Common myeloid progenitor, CD34-positive (primary cell): ENCODE data around the gene TNRC18.

ENCODE experiments used
- CTCF ChIA-PET: fragments of 350-600 bp; sonication (Branson Sonifier 250); formaldehyde crosslinking; loops from one replicate; lab custom pipeline; 2021; ENCODE audit warnings: antibody characterized with exemption; lab: Charles Lee
- POLR2A ChIA-PET: fragments of 350-600 bp; sonication (Branson Sonifier 250); formaldehyde crosslinking; loops from one replicate; lab custom pipeline; 2021; ENCODE audit warnings: antibody characterized with exemption; lab: Charles Lee
- DNase-seq, 3 donors: peaks; one replicate each; pipeline versions ENCODE4 v3.0.0 to v3.0.0-alpha.2; 2013
- H3K27ac ChIP-seq, 2 experiments: 1 replicate in 1 of 2; 2 replicates in 1 of 2; pipeline ENCODE4 v1.7.0; 2013; ENCODE audit warnings: inconsistent platforms in 2 of 2, low read length in 2 of 2, mild to moderate bottlenecking in 2 of 2, low read depth in 1 of 2, moderate library complexity in 1 of 2; ENCODE audit not compliant: severe bottlenecking in 2 of 2, insufficient read depth in 1 of 2, poor library complexity in 1 of 2
- H3K27me3 ChIP-seq, 5 experiments: replicated peaks in 2 of 5; 1 replicate in 3 of 5; 2 replicates in 2 of 5; pipeline versions ENCODE4 v1.6.1 to v1.7.0; 2013; ENCODE audit warnings: low read length in 4 of 5, mild to moderate bottlenecking in 2 of 5, moderate library complexity in 2 of 5, inconsistent platforms in 1 of 5; ENCODE audit not compliant: insufficient read depth in 5 of 5, control insufficient read depth in 4 of 5
- H3K36me3 ChIP-seq, 4 experiments: 1 replicate in 2 of 4; 2 replicates in 2 of 4; pipeline versions ENCODE4 v1.6.1 to v1.7.0; 2013; ENCODE audit warnings: low read length in 3 of 4, control low read depth in 1 of 4, mild to moderate bottlenecking in 1 of 4; ENCODE audit not compliant: control insufficient read depth in 4 of 4, insufficient read depth in 4 of 4
- H3K4me1 ChIP-seq, 4 experiments: 1 replicate in 3 of 4; 2 replicates in 1 of 4; pipeline versions ENCODE4 v1.6.1 to v1.7.1; 2013; ENCODE audit warnings: low read length in 3 of 4, mild to moderate bottlenecking in 3 of 4, control low read depth in 1 of 4, inconsistent platforms in 1 of 4, moderate library complexity in 1 of 4; ENCODE audit not compliant: control insufficient read depth in 4 of 4, insufficient read depth in 4 of 4; ENCODE audit errors: control extremely low read depth in 1 of 4
- H3K4me3 ChIP-seq, 7 experiments: 1 replicate in 4 of 7; 2 replicates in 3 of 7; pipeline versions ENCODE4 v1.5.1 to v1.7.0; 2013; ENCODE audit warnings: mild to moderate bottlenecking in 7 of 7, low read length in 6 of 7, moderate library complexity in 6 of 7, inconsistent platforms in 2 of 7, low read depth in 2 of 7, control low read depth in 1 of 7; ENCODE audit not compliant: insufficient read depth in 4 of 7, control insufficient read depth in 1 of 7; ENCODE audit errors: extremely low read depth in 1 of 7
- H3K9me3 ChIP-seq, 5 experiments: 1 replicate in 4 of 5; 2 replicates in 1 of 5; pipeline versions ENCODE4 v1.6.1 to v1.7.1; 2013; ENCODE audit warnings: low read length in 4 of 5, mild to moderate bottlenecking in 2 of 5, inconsistent platforms in 1 of 5, low read depth in 1 of 5, moderate library complexity in 1 of 5; ENCODE audit not compliant: control insufficient read depth in 4 of 5, insufficient read depth in 2 of 5; ENCODE audit errors: control extremely low read depth in 1 of 5
- WGBS: methylation state at CpG from one replicate; pipeline ENCODE4 v1.1.5; 2013; ENCODE audit not compliant: insufficient coverage; 5-methylcytosine and 5-hydroxymethylcytosine counted together

Gene TNRC18

GRCh38 chr7:5383314-5384098 lies 40.1 kb downstream of the TNRC18 start:
- 84% methylated on average over 9 of the region's 16 CpGs for WGBS
- DNase-seq = no peak
- Histone ChIP-seq H3K27me3 (no peaks in the 10 kb centered on the region), H3K27ac (peak overlapping the region in 1 of 2 experiments; percentile 70), H3K4me3 (peak overlapping the region in 1 of 7 experiments; percentile 7), H3K36me3 (peaks cover 2 to 69% (median 48%) of the 10 kb centered on the region in 4 experiments), H3K4me1 (peaks cover 0 to 30% (median 21%) of the 10 kb centered on the region in 4 experiments), H3K9me3 (no peaks in the 10 kb centered on the region)
- ChIA-PET POLR2A (interaction anchor here (1.2 kb wide), 1 partner anchor 13 kb away, joined by 3 read pairs; no protein-coding TSS in a partner anchor), CTCF (interaction anchor here (0.9 to 3.3 kb wide), 11 partner anchors 11 to 111 kb away, joined by 3 to 16 read pairs (median 4); partner anchors contain the start of gene TNRC18)

- peaks cover 0 to 30% (median 21%) of the 10 kb centered on the region in 4 experiments for H3K4me1 ChIP-seq
- 50% methylated on average over 15 of the region's 20 CpGs for WGBS
- H3K36me3 ChIP-seq = peaks cover 2 to 65% (median 47%) of the 10 kb centered on the region in 4 experiments
- ChIA-PET POLR2A (interaction anchor here (1.2 kb wide), 1 partner anchor 14 kb away, joined by 3 read pairs; no protein-coding TSS in a partner anchor), CTCF (interaction anchor here (0.6 to 3.3 kb wide), 11 partner anchors 12 to 264 kb away, joined by 3 to 16 read pairs (median 4); partner anchors contain the start of gene TNRC18)
- DNase-seq = peak; percentile 25 to 67 (median 67)
- H3K4me3 ChIP-seq = peak overlapping the region in 2 of 7 experiments; percentile 2 to 7
- no peaks in the 10 kb centered on the region for H3K27me3 ChIP-seq
- peak overlapping the region in 1 of 2 experiments; percentile 70 for H3K27ac ChIP-seq
- no peaks in the 10 kb centered on the region for H3K9me3 ChIP-seq
These were observed 41.2 kb downstream of the TNRC18 start for GRCh38 chr7:5382281-5382892.

- no peak for DNase-seq
- no peaks in the 10 kb centered on the region for H3K27me3 ChIP-seq
- peaks cover 0 to 69% (median 51%) of the 10 kb centered on the region in 4 experiments for H3K36me3 ChIP-seq
- WGBS = 76% methylated on average over 6 of the region's 11 CpGs
- H3K9me3 ChIP-seq = no peaks in the 10 kb centered on the region
- ChIA-PET POLR2A (no interaction called here), CTCF (interaction anchor here (0.6 to 3.1 kb wide), 5 partner anchors 11 to 285 kb away, joined by 3 to 14 read pairs (median 4); no protein-coding TSS in a partner anchor)
- no peak overlapping the region for H3K4me3 ChIP-seq
- H3K27ac ChIP-seq = peak overlapping the region in 1 of 2 experiments; percentile 68
- H3K4me1 ChIP-seq = peaks cover 0 to 30% (median 21%) of the 10 kb centered on the region in 4 experiments
These were observed 42.4 kb downstream of the TNRC18 start for GRCh38 chr7:5381071-5381772.

- Histone ChIP-seq H3K4me1 (peaks cover 0 to 30% (median 21%) of the 10 kb centered on the region in 4 experiments), H3K27ac (peak overlapping the region; percentile 47 to 68), H3K9me3 (no peaks in the 10 kb centered on the region), H3K36me3 (peaks cover 0 to 76% (median 57%) of the 10 kb centered on the region in 4 experiments), H3K4me3 (no peak overlapping the region), H3K27me3 (no peaks in the 10 kb centered on the region)
- ChIA-PET POLR2A (no interaction called here), CTCF (interaction anchor here (0.6 to 2.3 kb wide), 7 partner anchors 10 to 285 kb away, joined by 3 to 9 read pairs (median 3); no protein-coding TSS in a partner anchor)
- DNase-seq = no peak
- 90% methylated on average over 14 of the region's 20 CpGs for WGBS
These were observed 43.1 kb downstream of the TNRC18 start for GRCh38 chr7:5380350-5381070.

GRCh38 chr7:5379546-5379945 lies 44.1 kb downstream of the TNRC18 start:
- Histone ChIP-seq H3K9me3 (no peaks in the 10 kb centered on the region), H3K36me3 (peaks cover 0 to 81% (median 58%) of the 10 kb centered on the region in 4 experiments), H3K4me3 (no peak overlapping the region), H3K27ac (peak overlapping the region in 1 of 2 experiments; percentile 68), H3K27me3 (no peaks in the 10 kb centered on the region), H3K4me1 (peaks cover 0 to 26% (median 17%) of the 10 kb centered on the region in 4 experiments)
- WGBS = 95% methylated on average over 15 of the region's 17 CpGs
- ChIA-PET CTCF (interaction anchor here (1.0 to 2.3 kb wide), 5 partner anchors 13 to 86 kb away, joined by 3 to 9 read pairs (median 4); no protein-coding TSS in a partner anchor), POLR2A (interaction anchor here (0.6 kb wide), 1 partner anchor 46 kb away, joined by 3 read pairs; no protein-coding TSS in a partner anchor)
- no peak for DNase-seq

GRCh38 chr7:5377816-5378215 lies 45.8 kb downstream of the TNRC18 start:
- Histone ChIP-seq H3K4me3 (no peak overlapping the region), H3K36me3 (peaks cover 8 to 83% (median 62%) of the 10 kb centered on the region in 4 experiments)
- CTCF ChIA-PET = no interaction called here

More at GRCh38 chr7:5377816-5378215, 45.8 kb downstream of the TNRC18 start:
- Histone ChIP-seq H3K4me1 (peaks cover 0 to 10% (median 5%) of the 10 kb centered on the region in 4 experiments), H3K27ac (peak overlapping the region in 1 of 2 experiments; percentile 54), H3K9me3 (no peaks in the 10 kb centered on the region), H3K27me3 (no peaks in the 10 kb centered on the region)
- DNase-seq = no peak
- POLR2A ChIA-PET = no interaction called here
- 89% methylated on average over 4 of the region's 16 CpGs for WGBS
